A549 (cell line): ENCODE results near the gene VRTN.
"Not testable (repeated sequence)": the region's sequence is repeated elsewhere in the genome, so short reads cannot be mapped to it uniquely, and the experiment has no call there.

Source experiments
- CEBPB ChIP-seq, 2 experiments: fragments of >200 bp in 1 of 2; sonication (Bioruptor Twin) in 1 of 2; formaldehyde crosslinking in 1 of 2; IDR thresholded peaks; 2 replicates each; pipeline ENCODE4 v1.6.1; 2012 to 2016
- CTCF ChIP-seq: fragments of >200 bp; sonication (Bioruptor Twin); formaldehyde crosslinking; IDR thresholded peaks from 3 replicates; pipeline ENCODE4 v1.5.1; 2016
- ELK1 ChIP-seq: fragments of 150-350 bp; IDR thresholded peaks from 2 replicates; pipeline ENCODE4 v1.6.1; 2014; ENCODE audit warnings: low read depth, mild to moderate bottlenecking, low read length
- EP300 ChIP-seq, 2 experiments: fragments of >200 bp; sonication (Bioruptor Twin); formaldehyde crosslinking; IDR thresholded peaks; 2 replicates in 1 of 2; 3 replicates in 1 of 2; pipeline ENCODE4 v1.6.1; 2016 to 2017
- HMGXB4 ChIP-seq: fragments of 250-450 bp; sonication (Bioruptor Pico); IDR thresholded peaks from 2 replicates; pipeline ENCODE4 v1.5.0; 2021; ENCODE audit warnings: mild to moderate bottlenecking, moderate library complexity, borderline replicate concordance
- JUN ChIP-seq, 2 experiments: fragments of >200 bp; sonication (Bioruptor Twin); formaldehyde crosslinking; IDR thresholded peaks; 2 replicates in 1 of 2; 3 replicates in 1 of 2; pipeline ENCODE4 v1.6.1; 2016 to 2017
- MAFK ChIP-seq: fragments of 450-650 bp; IDR thresholded peaks from 2 replicates; pipeline ENCODE4 v1.6.1; 2014; ENCODE audit not compliant: partially characterized antibody
- POLR2A ChIP-seq: IDR thresholded peaks from 2 replicates; pipeline ENCODE4 v1.6.1; 2012; ENCODE audit warnings: mild to moderate bottlenecking, low read length
- RFX5 ChIP-seq: fragments of 450-650 bp; IDR thresholded peaks from 2 replicates; pipeline ENCODE4 v1.7.1; 2014; ENCODE audit warnings: antibody characterized with exemption, mild to moderate bottlenecking, moderate library complexity

DNA sequence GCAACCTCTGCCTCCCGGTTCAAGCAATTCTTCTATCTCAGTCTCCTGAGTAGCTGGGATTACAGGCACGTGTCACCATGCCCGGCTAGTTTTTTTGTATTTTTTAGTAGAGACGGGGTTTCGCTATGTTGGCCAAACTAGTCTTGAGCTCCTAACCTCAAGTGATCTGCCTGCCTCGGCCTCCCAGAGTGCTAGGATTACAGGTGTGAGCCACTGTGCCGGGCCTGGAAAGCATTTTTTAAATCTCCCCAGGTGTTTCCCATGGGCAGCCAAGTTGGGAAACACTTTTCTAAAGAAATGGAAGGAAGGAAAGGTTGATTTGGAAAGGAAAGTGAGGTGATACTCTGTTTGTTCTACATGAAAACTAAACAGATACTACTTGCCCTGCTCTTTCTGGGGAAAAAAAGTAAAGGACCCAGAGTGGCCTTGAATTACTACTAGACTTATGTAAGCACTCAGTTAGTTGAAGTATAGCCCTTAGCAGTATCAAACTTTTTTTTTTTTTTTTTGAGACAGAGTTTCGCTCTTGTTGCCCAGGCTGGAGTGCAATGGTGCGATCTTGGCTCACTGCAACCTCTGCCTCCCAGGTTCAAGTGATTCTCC is 18.2 kb upstream of the VRTN start:
- not testable (repeated sequence) for TF ChIP-seq CTCF; EP300 (IDR thresholded peaks at IDR 0.05); ELK1; CEBPB (IDR thresholded peaks at IDR 0.05); RFX5; HMGXB4 (CRISPR knock-in tag); POLR2A; MAFK; JUN (IDR thresholded peaks at IDR 0.05)
